ENCODE results near the gene PTPRO. TPM values are rescaled to one million over a fixed set of nuclear protein-coding genes. Genes with fewer than 3 reads are reported as not detected.

The PTPRO gene
- total and polyA plus RNA-seq, 10 of the 15 experiments (the other 5 are each of a cell fraction or from before 2014, with no cell fraction given): 1.2 to 5.3 (median 3.5) TPM

- TF ChIP-seq RUNX3 (IDR thresholded peaks at IDR 0.05; ENCODE audit: low read length) (no peak), RB1 (IDR thresholded peaks at IDR 0.05; ENCODE audit: borderline replicate concordance) (no peak), SMAD5 (IDR thresholded peaks at IDR 0.05; ENCODE audit: low read depth) (no peak), ZBTB40 (IDR thresholded peaks at IDR 0.05; ENCODE audit: borderline replicate concordance) (no peak), MXI1 (IDR thresholded peaks at IDR 0.05; ENCODE audit: low read depth, low read length) (no peak), ZNF274 (IDR thresholded peaks at IDR 0.05; ENCODE audit: insufficient read depth, insufficient read length) (no peak), ATF3 (IDR thresholded peaks at IDR 0.05; ENCODE audit: borderline replicate concordance, extremely low read depth, low read depth, low read length) (no peak), JUNB (IDR thresholded peaks at IDR 0.05) (no peak), RAD21 (IDR thresholded peaks at IDR 0.05; ENCODE audit: insufficient read depth, low read depth, low read length) (no peak), FOXM1 (IDR thresholded peaks at IDR 0.05; ENCODE audit: low read depth, low read length) (no peak), CBFB (IDR thresholded peaks at IDR 0.05; ENCODE audit: low read depth) (no peak), BCL11A (IDR thresholded peaks at IDR 0.05; ENCODE audit: low read depth, low read length) (no peak), HDGF (IDR thresholded peaks at IDR 0.05) (no peak), CHD1 (IDR thresholded peaks at IDR 0.05; ENCODE audit: low read depth, low read length) (no peak), STAT1 (conservative IDR thresholded peaks at IDR 0.05) (no peak), MYB (IDR thresholded peaks at IDR 0.05; ENCODE audit: borderline replicate concordance, low read depth, low read length) (no peak)
- Histone ChIP-seq H3K36me3 (ENCODE audit: control insufficient read depth in 2 of 2, insufficient read depth in 2 of 2, low read length in 1 of 2) (no peaks in the 10 kb centered on the region), H3K4me1 (ENCODE audit: control insufficient read depth, insufficient read depth, low read length) (peaks cover 19% of the 10 kb centered on the region), H3K27me3 (replicated peaks in 1 of 2; ENCODE audit: control insufficient read depth in 2 of 2, insufficient read depth in 2 of 2, low read length in 1 of 2) (no peaks in the 10 kb centered on the region), H4K20me1 (ENCODE audit: control insufficient read depth, insufficient read depth) (no peaks in the 10 kb centered on the region), H3K4me2 (ENCODE audit: control insufficient read depth, insufficient read depth) (no peak overlapping the region), H3K9me3 (replicated peaks; ENCODE audit: control insufficient read depth, insufficient read depth, low read length) (no peaks in the 10 kb centered on the region), H3K9ac (ENCODE audit: control insufficient read depth, insufficient read depth, low read length) (no peak overlapping the region), H3K27ac (ENCODE audit: control insufficient read depth, insufficient read depth) (peak overlapping the region; percentile 66; the same call in 1 of the 2 replicates), H3K4me3 (no peak overlapping the region), H2AFZ (ENCODE audit: control insufficient read depth, low read depth, low read length) (peak overlapping the region; percentile 2), H3K79me2 (ENCODE audit: control insufficient read depth, insufficient read depth, low read length) (no peaks in the 10 kb centered on the region)
- no peak; the same call in 1 of the 3 replicates for ATAC-seq
- RAD21 ChIA-PET (ENCODE audit: unreplicated experiment): interaction anchor here (1.0 to 4.1 kb wide), 12 partner anchors 11 to 313 kb away, joined by 3 to 47 read pairs (median 16); no protein-coding TSS in a partner anchor
- intact Hi-C loops (cut with micrococcal nuclease; ENCODE audit: unreplicated experiment) (no loop called here), in situ Hi-C loops (cut with MboI) (no loop called here)
- no peak for FAIRE-seq
- CTCF ChIA-PET: interaction anchor here (1.0 to 10.7 kb wide), 10 partner anchors 12 to 268 kb away, joined by 3 to 116 read pairs (median 8); no protein-coding TSS in a partner anchor
- SMC1A ChIA-PET (ENCODE audit: uncharacterized antibody, unreplicated experiment): interaction anchor here (0.8 to 9.9 kb wide), 11 partner anchors 8 to 225 kb away, joined by 3 to 160 read pairs (median 19); no protein-coding TSS in a partner anchor
- no peak for DNase-seq (ENCODE audit: low read depth, low spot score)
- 40% methylated on average over 1 of the region's 1 CpG for WGBS (ENCODE audit: insufficient coverage, insufficient replicate concordance, low lambda C conversion rate, missing lambda C conversion rate)
- POLR2A ChIA-PET: interaction anchor here (0.6 to 5.5 kb wide), 8 partner anchors 11 to 29 kb away, joined by 3 to 54 read pairs (median 4); no protein-coding TSS in a partner anchor
- BruUV-seq (replicated peaks): no TSS peak
These were observed 223.0 kb downstream of the PTPRO start for GRCh38 chr12:15545334-15545733.

Data from GM12878 (cell line).